ENCODE measurements around the gene CALHM6. TPM values are rescaled to one million over a fixed set of nuclear protein-coding genes. Genes with fewer than 3 reads are reported as not detected.

Gene CALHM6
- total and polyA plus RNA-seq, 7 donors: 1.3 to 32.0 (median 8.6) TPM

- no peaks in the 10 kb centered on the region for H3K36me3 ChIP-seq
- no peaks in the 10 kb centered on the region for H3K27me3 ChIP-seq
- peaks cover 0 to 15% (median 0%) of the 10 kb centered on the region in 4 donors for H3K4me1 ChIP-seq
- no peak overlapping the region for H3K27ac ChIP-seq
- intact Hi-C loops (cut with DNase I): no loop called here
- 97 to 98% methylated on average over 1 of the region's 1 CpG for WGBS, 2 donors
- H3K4me3 ChIP-seq: no peak overlapping the region
- DNase-seq: no peak
- H3K9me3 ChIP-seq: no peaks in the 10 kb centered on the region
- no peak for TF ChIP-seq POLR2A (IDR thresholded peaks at IDR 0.05)
- no peak for TF ChIP-seq POLR2AphosphoS5 (IDR thresholded peaks at IDR 0.05)
- no peak for TF ChIP-seq CTCF (IDR thresholded peaks at IDR 0.05)
- no peak for TF ChIP-seq EP300 (IDR thresholded peaks at IDR 0.05)
These were observed 11.6 kb upstream of the CALHM6 start for GRCh38 chr6:116449565-116449964.

- H3K27me3 ChIP-seq: no peaks in the 10 kb centered on the region
- TF ChIP-seq POLR2AphosphoS5 (IDR thresholded peaks at IDR 0.05) (no peak), EP300 (IDR thresholded peaks at IDR 0.05) (no peak)
- no peaks in the 10 kb centered on the region for H3K9me3 ChIP-seq
- no peak for DNase-seq
- no peaks in the 10 kb centered on the region for H3K36me3 ChIP-seq
- intact Hi-C loops (cut with DNase I): no loop called here
- H3K4me3 ChIP-seq: no peak overlapping the region
- peaks cover 0 to 15% (median 0%) of the 10 kb centered on the region in 4 donors for H3K4me1 ChIP-seq
- 47 to 67% methylated on average over 1 of the region's 1 CpG for WGBS, 2 donors
- H3K27ac ChIP-seq: no peak overlapping the region
These were observed 10.9 kb upstream of the CALHM6 start for GRCh38 chr6:116450185-116450710.

DNA sequence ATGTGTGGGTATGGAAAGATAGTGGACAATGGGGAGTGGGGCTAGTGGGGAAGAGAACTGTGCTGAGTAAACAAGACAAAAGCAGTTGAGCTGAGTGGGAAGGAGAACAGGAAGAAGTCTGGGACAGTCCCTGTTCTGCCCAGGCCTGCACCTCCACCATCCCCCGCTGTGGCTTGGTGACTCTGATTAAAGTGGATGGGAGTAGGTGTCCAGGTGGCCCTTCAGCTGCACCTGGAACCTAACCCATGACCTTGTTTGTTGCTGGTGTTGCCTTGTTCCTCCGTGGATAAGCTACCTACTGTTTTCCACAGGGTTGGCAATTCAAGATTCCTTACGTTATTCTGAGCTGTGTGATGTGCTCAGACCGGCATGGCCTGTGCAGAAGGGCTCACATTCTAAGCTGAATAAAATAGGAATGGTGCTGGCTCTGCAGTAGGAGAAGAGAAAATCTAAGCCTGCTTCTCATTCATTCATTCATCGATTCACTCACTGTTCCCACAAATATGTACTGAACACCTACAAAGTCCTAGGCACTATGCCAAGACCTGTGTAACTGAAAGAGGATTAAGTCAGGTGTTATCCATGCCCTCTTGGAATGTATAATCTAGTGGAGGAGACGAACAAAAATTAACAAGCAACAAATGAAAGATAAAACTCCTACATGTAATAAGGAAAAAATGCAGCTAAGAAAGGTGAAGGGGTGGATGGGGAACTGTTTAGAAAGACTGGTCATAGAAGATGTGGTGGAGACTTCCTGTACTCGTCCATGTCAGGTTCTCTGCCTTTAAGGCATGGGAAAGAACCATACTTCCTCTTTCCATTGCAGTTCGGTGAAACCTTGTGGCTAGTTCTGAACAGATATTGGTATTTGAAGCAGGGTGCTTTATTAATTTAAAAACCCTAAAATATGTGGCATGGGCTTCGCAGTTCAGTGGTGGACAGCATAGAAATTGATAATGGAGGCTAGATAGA lies 10.1 kb upstream of the CALHM6 start:
- DNase-seq: no peak
- WGBS, 2 donors: 65 to 67% methylated on average over 9 of the region's 9 CpGs
- H3K27ac ChIP-seq: no peak overlapping the region

GRCh38 chr6:116451916-116452315 lies 9.3 kb upstream of the CALHM6 start:
- no peaks in the 10 kb centered on the region for H3K27me3 ChIP-seq
- H3K9me3 ChIP-seq: no peaks in the 10 kb centered on the region
- no peak overlapping the region for H3K4me3 ChIP-seq
- H3K36me3 ChIP-seq: no peaks in the 10 kb centered on the region
- intact Hi-C loops (cut with DNase I): no loop called here
- peaks cover 0 to 12% (median 0%) of the 10 kb centered on the region in 4 donors for H3K4me1 ChIP-seq
- DNase-seq: no peak
- H3K27ac ChIP-seq: no peak overlapping the region
- TF ChIP-seq POLR2AphosphoS5 (IDR thresholded peaks at IDR 0.05): no peak

More for the DNA sequence above, 10.1 kb upstream of the CALHM6 start:
- H3K27me3 ChIP-seq: no peaks in the 10 kb centered on the region
- no peak overlapping the region for H3K4me3 ChIP-seq
- TF ChIP-seq POLR2AphosphoS5 (IDR thresholded peaks at IDR 0.05) (no peak), EP300 (IDR thresholded peaks at IDR 0.05) (no peak)
- peaks cover 0 to 15% (median 0%) of the 10 kb centered on the region in 4 donors for H3K4me1 ChIP-seq
- intact Hi-C loops (cut with DNase I): no loop called here
- no peaks in the 10 kb centered on the region for H3K36me3 ChIP-seq
- no peaks in the 10 kb centered on the region for H3K9me3 ChIP-seq

- Histone ChIP-seq H3K27ac (no peak overlapping the region), H3K36me3 (no peaks in the 10 kb centered on the region), H3K27me3 (no peaks in the 10 kb centered on the region), H3K4me3 (no peak overlapping the region), H3K9me3 (no peaks in the 10 kb centered on the region), H3K4me1 (peaks cover 0 to 6% (median 0%) of the 10 kb centered on the region in 4 donors)
- no peak for DNase-seq
- 87 to 92% methylated on average over 2 of the region's 2 CpGs for WGBS, 2 donors
- TF ChIP-seq POLR2AphosphoS5 (IDR thresholded peaks at IDR 0.05): no peak
- no peak for TF ChIP-seq EP300 (IDR thresholded peaks at IDR 0.05)
- TF ChIP-seq POLR2A (IDR thresholded peaks at IDR 0.05): no peak
- TF ChIP-seq CTCF (IDR thresholded peaks at IDR 0.05): no peak
- intact Hi-C loops (cut with DNase I): no loop called here
These were observed 8.6 kb upstream of the CALHM6 start for GRCh38 chr6:116452531-116452930.

- no peak for DNase-seq
- Histone ChIP-seq H3K4me3 (no peak overlapping the region), H3K27me3 (no peaks in the 10 kb centered on the region), H3K9me3 (no peaks in the 10 kb centered on the region), H3K4me1 (no peaks in the 10 kb centered on the region), H3K27ac (no peak overlapping the region), H3K36me3 (no peaks in the 10 kb centered on the region)
- TF ChIP-seq POLR2AphosphoS5 (IDR thresholded peaks at IDR 0.05) (no peak), POLR2A (IDR thresholded peaks at IDR 0.05) (no peak)
- intact Hi-C loops (cut with DNase I): no loop called here
- WGBS, 2 donors: 91 to 94% methylated on average over 3 of the region's 3 CpGs
These were observed 5.1 kb upstream of the CALHM6 start for GRCh38 chr6:116456106-116456505.
